DMS 273 (cell line): Measurements from ENCODE around the gene UNCX.
A peak's percentile ranks its signal among the peaks of the same experiment; 100 is the strongest.
"Not testable (repeated sequence)": the region's sequence is repeated elsewhere in the genome, so short reads cannot be mapped to it uniquely, and the experiment has no call there.

Experiments
- DNase-seq: peaks from one replicate; lab custom pipeline; 2025; ENCODE audit not compliant: unreplicated experiment; lab: John Stamatoyannopoulos, UW

The UNCX gene

DNA sequence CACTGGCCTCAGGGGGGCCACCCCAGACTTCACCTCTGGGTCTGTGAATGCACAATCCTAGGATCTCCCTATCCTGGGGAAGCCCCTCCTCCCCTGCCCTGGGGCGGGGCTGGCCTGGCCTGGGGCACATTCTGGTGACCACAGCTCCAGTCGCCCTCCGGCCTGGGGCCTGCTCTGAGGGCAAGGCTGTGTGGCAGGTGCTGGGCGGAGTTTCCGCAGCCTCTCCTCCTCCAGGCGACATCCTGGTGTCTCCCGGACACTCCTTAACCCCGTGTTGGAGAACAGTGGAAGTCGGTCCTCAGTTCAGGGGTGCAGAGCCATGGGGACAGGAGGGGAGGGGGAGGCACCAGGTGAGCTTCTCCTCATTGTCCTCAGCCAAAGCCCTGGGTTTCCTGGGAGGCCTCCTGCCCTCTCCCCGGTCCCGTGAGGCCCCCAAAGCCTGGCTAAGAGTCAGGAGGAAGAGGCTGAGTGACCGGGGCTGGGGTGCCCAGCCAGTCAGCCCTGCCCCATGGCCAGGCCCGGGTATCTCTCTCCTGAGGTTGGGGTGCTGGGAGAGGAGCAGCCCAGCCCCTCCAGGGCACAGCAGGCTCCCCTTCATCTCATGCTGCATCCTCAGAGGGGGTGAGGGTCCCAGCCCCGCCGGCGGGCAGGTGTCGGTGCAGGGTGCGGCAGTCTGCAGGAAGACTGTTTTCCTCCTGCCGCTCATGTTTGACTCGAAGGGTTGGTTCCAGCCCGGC, 22.6 kb downstream of the UNCX start:
- no peak for DNase-seq

DNA sequence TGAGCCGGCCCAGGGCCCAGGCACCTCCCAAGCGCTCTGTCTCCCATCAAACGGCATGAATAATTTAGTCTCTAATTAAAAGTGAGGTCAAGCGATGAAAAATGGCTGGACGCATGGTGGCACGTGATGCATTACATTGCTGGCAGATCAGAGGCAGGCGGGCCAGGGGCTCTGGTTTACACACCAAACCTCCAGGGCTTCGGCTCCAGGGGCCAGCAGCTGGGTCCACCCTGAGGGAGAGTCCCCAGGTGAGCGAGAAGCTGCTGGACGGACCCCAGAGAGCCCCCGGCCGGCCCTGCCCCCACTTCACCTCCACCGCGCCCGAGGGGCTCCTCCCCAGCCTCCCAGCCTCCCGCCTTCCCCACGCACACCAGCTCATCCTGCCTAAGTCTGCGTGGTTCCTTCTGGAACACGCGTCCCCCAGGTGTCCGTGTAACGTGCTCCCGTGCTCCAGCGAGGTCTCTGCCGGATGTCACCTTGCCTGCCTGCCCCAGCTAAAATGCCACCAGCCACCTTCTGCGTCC, 23.2 kb downstream of the UNCX start:
- DNase-seq: no peak

DNA sequence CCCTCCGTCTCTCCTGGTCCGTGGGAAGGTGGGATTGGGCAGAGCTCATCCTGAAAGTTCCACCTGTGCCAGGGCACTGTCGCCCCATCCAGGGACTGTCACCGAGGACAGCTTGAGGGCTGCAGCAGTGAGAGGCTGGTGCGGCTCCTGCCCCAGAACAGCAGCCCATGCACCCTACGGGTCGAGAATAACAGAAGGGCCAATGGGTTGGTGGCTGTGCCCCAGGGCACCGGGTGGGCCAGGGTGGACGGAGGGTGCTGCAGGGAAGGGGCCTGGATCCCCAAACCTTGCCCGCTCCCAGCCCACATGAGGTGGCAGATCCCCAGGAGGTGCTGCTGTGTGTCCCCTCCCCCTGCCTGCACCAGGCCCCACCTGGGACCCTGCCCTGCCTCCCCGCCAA, 23.9 kb downstream of the UNCX start:
- no peak for DNase-seq

DNA sequence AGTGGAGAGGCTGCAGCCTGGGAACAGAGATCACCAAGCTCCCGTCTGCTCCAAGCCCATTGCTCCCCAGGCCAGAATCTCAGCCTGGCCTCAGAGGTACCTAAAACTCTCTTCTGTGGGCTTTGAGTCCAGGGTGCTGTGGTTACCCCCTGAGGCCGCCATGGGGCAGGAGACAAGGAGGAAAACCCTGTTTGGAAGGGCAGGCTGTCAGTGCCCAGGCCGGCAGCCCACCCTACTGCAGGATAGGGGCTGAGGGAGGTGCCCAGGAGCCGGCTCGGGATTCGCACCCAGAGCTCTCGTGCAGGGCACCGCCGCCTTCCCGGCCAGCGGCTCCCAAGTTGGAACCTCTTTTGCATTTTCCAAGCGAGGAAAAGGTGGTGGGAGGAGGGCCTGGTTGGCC, 24.5 kb downstream of the UNCX start:
- no peak for DNase-seq

DNA sequence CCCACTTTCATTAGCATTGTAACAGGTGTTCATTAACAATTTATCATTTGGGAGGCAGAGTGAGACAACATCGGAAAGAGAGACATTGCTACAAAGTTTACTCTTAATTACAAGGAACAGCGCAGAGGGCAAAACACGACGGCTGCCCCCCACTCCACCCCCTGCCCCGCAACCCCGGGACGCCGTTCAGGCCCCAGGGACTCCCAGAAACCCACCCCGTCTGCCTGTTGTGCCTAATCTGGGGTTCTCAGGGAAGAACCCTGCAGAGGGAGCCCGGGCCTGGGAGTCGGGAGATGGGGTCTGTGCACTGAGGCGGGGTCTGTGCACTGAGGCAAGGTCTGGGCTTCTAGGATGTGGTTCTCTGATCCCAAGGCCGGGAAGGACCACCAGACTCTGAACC, 25.2 kb downstream of the UNCX start:
- DNase-seq: no peak

DNA sequence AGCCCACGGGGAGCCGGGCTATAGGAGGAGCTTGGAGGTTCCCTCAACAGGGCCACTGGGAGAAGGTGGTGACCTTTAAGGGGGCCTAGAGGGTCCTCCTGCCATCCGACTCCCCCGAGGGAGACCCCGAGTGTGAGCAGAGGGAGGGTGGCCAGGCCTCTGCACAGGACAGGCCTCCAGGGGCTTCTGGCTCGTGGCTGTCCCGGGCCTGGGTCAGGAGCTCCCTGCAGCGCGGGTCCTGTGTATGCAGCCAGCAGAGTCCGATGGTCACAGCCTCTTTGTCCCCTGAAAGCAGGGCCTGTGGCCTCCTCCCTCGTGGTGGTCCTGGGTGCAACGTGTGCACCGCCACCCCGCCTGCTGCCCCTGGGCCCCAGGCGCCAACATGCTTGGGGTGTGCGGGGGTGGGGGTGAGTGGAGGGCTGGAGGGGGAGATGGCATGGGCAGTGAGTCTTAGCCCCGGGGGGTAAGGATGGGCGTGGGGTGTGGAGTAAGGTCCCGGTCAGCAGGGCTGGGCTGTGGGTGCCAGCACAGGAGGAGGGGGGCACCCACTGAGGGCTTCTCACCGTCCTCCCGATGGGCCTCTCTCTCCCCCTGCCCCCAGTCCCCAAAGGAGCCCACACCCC, 27.1 kb downstream of the UNCX start:
- DNase-seq: no peak

DNA sequence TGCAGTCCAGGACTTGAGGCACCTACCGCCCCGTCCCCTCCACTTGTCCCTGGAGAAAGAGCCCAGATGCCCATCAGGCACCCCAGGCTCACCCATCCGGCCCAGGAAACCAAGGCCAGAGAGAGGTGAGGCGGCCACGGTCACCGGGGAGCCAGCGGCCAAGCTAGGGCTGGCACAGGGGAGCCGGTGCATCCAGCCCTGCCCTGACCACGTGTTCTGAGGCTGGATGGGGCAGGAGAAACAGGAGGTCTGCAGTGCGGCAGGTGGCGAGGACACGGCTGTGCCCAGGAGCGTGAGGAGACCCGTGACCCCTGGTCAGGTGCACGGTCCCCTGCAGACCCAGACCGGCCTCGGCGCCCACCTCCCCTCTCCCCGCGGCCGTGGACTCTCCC, 27.6 kb downstream of the UNCX start:
- no peak for DNase-seq

DNA sequence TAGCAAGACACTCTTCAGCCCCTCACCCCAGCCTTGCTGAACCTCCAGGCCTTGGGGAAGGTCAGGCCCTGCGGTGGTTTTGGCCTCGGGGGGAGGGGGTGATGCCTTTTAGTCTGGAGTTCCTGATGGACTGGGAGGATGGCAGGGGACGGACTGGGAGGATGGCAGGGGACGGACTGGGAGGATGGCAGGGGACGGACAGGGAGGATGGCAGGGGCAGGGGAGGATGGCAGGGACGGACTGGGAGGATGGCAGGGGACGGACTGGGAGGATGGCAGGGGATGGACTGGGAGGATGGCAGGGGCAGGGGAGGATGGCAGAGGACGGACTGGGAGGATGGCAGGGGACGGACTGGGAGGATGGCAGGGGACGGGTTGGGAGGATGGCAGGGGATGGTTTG, 28.4 kb downstream of the UNCX start:
- DNase-seq: not testable (repeated sequence)

DNA sequence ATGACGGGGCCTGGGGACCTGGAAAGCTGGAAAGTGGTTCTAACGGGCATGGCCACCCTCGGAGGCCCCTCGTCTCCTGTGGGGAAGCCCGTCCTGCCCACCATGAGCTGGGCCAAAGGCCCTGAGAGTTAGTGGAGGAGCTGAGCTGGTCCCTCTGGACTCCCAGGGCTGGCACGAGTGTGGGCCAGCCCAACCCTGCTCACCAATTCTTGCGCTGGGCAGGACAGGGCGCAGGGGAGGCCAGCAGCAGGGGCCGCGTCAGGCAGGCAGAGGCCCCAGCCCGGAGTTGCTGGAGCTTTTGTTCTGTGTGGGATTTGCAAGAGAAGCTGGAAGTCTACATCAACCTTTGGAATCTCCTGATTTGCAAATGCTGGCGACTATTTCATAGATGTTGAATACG, 29.8 kb downstream of the UNCX start:
- DNase-seq: no peak

DNA sequence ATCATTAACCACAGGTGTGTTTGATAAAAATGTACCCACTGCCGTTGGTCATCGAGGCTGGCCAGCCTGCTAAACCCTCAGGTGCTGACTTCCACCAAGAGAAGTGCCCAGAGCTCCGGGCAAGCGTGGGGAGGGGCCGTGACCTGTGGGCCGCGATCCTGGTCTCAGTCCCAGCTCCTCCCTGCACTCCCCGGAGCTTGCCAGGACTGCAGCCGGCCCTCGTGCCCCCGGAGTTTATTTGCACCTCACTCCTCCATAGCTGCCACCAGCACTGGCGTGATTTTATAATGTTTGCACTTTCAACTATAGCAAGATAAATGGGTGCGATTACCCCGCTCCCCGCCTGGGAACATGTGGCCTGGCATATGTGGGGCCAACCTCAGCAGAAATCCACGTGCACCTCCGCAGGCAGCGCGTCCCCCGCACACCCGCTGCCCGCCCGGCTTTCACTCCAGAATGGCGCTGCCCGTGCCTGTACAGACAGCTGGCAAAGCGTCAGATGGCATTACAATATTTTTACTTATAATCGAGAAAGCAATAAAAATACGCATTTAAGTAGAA, 30.8 kb downstream of the UNCX start:
- DNase-seq: peak; percentile 69

DNA sequence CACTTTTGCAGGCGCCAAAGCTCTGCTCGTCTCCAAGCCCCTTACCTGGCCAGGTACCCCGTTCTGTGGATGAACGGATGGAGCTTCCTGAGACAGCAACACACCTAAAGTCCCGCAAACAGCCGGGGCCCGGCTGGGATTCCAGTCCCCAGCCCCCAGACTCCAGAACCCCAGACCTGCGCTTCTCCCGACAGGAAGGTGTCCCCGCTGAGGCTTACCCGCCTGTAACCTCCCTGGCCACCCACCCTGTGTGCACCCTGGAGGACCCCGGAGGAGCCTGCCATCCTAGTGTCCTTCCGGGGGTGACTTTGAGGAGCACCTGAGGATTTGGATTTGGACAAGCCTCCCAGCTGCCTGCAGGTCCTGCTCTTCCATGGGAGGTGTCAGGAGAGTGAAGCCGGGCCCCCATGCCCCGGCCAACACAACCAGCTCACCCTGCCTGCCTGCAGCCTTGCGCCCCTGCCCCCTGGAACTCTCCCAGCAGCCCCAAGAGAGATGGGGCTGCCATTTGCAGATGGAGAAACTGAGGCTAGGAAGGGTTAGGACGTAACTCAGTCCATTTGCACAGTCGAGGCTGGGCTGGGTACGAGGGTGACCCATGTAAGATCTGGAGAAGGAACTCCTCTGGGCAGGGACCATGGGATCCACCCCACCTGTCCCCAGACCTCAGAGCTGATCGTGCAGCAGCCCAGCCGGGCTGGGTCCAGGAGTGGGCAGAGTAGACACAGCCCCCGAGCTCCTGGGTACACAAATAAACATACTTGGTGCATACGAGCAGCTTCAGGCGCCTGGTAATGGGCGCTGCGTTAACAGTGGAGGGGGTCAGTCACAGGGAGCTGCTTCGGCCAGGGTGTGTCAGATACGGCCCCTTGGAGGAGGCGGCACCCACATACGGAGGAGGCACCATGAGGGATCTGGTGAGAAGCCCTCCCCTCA, 31.9 kb downstream of the UNCX start:
- DNase-seq: no peak

DNA sequence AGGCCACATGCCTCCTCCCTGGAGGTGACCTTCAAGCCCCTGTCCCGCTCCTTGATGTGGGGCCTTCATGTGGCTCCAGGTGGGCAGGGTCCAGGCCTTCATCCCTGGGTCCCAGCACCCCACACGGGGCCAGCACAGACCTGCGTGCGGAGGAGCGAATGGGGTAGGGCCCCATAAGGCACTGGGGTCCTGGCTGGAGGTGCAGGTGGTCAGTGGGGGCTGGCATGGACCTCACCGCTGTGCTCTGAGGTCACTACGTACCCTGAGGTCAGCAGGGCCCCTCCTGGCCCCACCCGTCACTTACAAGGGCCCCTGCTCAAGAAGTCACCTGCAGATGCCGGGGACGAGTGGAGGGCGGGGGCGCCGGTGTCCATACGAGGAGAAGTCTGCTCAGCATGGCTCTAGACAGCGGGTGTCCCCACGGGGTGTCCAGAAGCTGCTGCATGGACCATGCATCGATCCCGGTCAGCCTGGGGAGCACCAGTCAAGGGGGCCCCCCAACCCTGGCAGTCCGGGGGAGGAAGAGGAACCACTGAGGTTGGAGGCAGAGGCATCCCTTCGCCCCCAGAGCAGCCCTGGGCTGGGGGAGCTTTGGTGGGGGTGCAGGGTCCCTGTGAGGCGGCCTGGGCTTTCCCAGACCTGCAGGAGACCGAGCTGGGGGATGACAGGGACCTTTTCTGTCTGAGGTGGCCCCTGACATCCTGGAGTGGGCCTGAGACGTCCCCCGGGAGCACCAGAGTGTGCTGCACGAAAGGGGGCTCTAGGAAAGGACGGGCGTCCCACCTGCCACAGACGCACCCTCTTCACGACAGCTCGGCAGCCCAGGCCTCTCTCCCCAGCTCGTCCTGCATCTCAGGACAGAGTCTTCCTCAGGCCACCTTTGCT, 34.6 kb downstream of the UNCX start:
- DNase-seq: no peak

DNA sequence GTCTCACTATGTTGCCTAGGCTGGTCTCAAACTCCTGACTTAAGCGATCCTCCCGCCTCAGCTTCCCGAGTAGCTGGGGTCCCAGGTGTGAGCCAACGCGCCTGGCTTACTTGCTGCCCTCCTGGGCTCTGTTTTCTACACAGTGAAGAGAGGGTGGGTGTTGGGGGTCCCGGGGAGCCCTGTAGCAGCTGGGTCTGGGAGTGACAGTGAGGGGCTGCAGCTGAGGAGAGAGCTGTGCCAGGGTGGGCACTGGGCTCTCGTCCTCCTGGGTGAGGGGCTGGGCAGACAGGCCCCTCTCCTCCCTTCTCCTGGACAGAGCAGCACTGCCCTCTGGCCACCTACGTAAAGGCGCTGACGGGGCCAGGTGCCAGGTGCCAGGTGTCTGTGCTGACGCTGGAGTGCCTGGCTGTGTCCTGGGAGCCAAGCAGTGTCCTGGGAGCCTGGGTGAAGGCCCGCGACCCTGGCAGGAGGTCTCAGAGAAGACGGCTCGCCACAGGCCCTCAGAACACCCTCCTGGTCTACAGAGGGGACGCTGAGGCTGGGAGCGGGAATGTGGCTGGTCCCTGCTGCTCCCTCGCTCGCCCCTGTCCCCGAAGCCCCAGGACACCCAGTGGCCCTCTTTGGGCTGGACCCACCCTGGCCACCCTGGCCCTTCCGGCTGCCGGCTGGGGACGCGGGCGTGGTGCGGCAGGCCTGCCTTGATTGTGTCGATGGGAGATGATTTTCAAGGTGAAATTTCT, 35.6 kb downstream of the UNCX start:
- no peak for DNase-seq

DNA sequence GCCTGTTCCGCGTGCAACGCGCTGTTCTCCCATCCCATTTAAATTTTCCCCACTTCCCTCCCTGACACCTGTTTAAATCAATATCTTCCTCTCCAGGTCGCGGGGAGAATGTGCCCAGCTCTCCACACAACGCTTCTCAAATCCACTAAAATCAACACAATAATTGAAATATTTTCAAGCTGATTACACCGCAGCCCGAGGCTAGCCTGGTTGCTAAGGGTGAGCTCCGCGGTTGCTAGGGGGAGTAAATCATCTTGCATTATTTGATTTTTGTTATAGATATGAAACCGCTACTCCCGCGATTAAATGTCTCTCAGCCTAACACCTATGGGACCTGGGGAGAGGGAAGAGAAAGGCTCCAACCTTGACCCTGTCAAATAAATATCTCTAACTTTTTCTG, 36.2 kb downstream of the UNCX start:
- peak; percentile 45 for DNase-seq

DNA sequence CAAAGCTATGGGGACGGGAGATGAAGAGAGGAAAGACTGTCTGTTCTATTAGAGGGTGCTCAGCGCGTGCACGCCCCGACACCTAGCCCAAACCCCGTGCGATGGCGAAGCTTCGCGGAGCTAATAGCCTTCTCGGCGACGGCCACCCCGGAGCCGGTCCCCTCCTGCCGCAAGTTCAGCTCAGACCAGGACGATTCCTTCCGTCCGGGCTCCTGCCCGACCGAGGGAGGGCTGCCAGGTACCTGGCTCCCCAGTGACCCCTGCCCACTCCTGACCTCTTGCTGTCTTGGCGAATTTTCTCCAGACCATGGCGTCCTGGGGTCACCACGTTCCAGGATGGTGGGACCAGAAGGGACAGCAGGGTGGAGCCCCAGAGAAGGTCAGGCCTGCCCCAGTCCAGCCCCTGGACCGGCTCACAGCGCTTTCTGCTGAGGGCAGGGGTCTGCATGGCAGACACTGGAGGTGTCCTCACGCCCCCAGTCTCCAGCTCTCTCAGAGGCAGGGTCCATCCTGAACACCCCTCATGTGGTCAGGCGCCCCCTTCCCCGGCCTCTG, 36.7 kb downstream of the UNCX start:
- no peak for DNase-seq

DNA sequence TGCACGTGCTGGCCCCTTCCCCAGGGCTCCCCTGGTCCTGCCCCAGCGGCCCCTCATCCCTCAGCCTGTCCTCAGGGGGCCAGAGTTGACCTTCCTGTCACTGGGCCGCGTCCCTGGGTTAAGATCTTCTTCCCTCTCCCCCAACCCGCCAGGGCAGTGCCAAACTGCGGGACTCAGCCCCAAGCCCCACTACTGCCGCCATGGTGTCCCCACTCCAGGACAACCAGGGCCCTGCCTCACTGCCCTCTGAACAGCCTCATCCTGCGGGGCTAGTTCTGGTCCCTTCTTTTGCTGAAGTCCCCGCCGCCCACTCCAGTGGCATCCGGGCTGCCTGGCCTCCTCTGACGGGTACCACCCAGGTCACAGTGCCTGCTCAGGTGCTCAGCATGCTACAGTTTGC, 37.5 kb downstream of the UNCX start:
- no peak for DNase-seq

DNA sequence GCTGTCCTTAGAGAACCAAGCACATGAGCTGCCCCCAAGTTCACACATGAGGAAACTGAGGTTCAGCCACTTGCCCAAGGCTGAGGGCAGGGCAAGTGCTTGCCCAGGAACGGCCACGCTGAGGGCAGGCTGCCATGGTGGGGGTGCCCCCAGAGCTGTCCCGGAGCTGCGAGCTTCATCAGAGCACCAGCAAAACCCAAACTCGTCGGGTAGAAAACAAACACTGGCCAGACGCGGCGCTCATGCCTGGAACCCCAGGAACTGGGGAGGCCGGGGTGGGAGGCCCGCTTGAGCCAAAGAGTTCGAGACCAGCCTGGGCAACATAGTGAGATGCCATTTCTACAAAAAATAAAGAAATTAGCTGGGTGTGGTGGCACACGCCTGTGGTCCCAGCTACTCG, 38.4 kb downstream of the UNCX start:
- DNase-seq: no peak

DNA sequence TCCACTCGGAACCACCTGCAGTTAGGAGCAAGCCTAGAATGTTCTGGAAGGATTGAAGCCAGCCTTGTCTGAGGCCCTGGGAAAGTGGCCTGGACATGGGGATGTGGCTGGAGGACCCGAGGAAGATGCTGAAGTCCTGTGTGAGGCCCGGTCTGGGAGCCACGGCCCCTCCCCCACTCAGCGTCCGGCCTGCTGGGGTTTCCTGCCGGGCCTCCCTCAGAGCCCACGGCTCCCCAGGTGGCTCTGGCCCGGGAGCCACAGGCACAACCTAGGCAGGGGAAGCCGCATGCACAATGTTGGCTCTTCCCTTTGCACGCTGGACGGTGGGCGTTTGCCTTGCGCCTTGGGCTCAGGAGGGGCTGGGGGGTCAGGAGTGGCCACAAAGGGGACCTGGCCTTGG, 39.0 kb downstream of the UNCX start:
- no peak for DNase-seq

DNA sequence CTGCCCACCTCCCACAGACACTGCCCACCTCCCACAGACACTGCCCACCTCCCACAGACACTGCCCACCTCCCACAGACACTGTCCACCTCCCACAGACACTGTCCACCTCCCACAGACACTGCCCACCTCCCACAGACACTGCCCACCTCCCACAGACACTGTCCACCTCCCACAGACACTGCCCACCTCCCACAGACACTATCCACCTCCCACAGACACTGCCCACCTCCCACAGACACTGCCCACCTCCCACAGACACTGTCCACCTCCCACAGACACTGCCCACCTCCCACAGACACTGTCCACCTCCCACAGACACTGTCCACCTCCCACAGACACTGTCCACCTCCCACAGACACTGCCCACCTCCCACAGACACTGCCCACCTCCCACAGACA, 39.5 kb downstream of the UNCX start:
- not testable (repeated sequence) for DNase-seq
